PC-3 (cell line): Measurements from ENCODE around the gene HCAR2. TPM values are rescaled to one million over a fixed set of nuclear protein-coding genes. Genes with fewer than 3 reads are reported as not detected.
"Not testable (repeated sequence)": the region's sequence is repeated elsewhere in the genome, so short reads cannot be mapped to it uniquely, and the experiment has no call there.

Experiments used
- ATAC-seq: fragments of 200-7000 bp; cut with Tn5 transposase; 2 replicates; pipeline ENCODE4 v1.9.1; 2020; ENCODE audit warnings: mild to moderate bottlenecking, moderate library complexity
- BruUV-seq: library from RNA; stranded (reverse); fragments of 400-500 nt; replicated peaks from 2 replicates; lab custom pipeline; 2021; lab: Mats Ljungman, UMichigan
- CTCF ChIA-PET: fragments of 300-600 bp; sonication (Branson Sonifier 250); formaldehyde crosslinking; loops from one replicate; lab custom pipeline; 2022; ENCODE audit warnings: antibody characterized with exemption; lab: Charles Lee
- POLR2A ChIA-PET: fragments of 300-600 bp; sonication (Branson Sonifier 250); formaldehyde crosslinking; loops from one replicate; lab custom pipeline; 2022; ENCODE audit warnings: antibody characterized with exemption; ENCODE audit not compliant: unreplicated experiment; lab: Charles Lee
- DNase-seq: peaks from one replicate; pipeline ENCODE4 v3.0.0-alpha.2; 2015
- H2AFZ ChIP-seq: fragments of 300-600 bp; sonication (generic); 2 replicates; pipeline ENCODE4 v1.6.0; 2016; ENCODE audit warnings: antibody characterized with exemption, low read length
- H3F3A ChIP-seq: fragments of 300-600 bp; sonication (generic); one replicate; pipeline ENCODE4 v1.6.0; 2017; ENCODE audit warnings: antibody characterized with exemption, low read length, control low read depth, mild to moderate bottlenecking; ENCODE audit not compliant: unreplicated experiment
- H3K27ac ChIP-seq: fragments of 300-600 bp; sonication (generic); 2 replicates; pipeline ENCODE4 v1.5.1; 2016; ENCODE audit warnings: mild to moderate bottlenecking, low read length
- H3K27me3 ChIP-seq: fragments of 300-600 bp; sonication (generic); 2 replicates; pipeline ENCODE4 v1.6.1; 2016; ENCODE audit warnings: low read length, mixed read lengths
- H3K36me3 ChIP-seq: fragments of 300-600 bp; sonication (generic); 2 replicates; pipeline ENCODE4 v1.6.1; 2016; ENCODE audit warnings: low read depth, mixed run types, low read length, mixed read lengths
- H3K4me1 ChIP-seq: fragments of 300-600 bp; sonication (generic); 2 replicates; pipeline ENCODE4 v1.5.1; 2016; ENCODE audit warnings: low read length; ENCODE audit not compliant: insufficient read depth
- H3K4me2 ChIP-seq: fragments of 300-600 bp; sonication (generic); 2 replicates; pipeline ENCODE4 v1.6.0; 2016; ENCODE audit warnings: low read length
- H3K4me3 ChIP-seq: fragments of 300-600 bp; sonication (generic); 2 replicates; pipeline ENCODE4 v1.5.1; 2016; ENCODE audit warnings: mild to moderate bottlenecking, low read length, mixed read lengths
- H3K79me2 ChIP-seq: fragments of 300-600 bp; sonication (generic); 2 replicates; pipeline ENCODE4 v1.6.1; 2017; ENCODE audit warnings: low read length, mixed read lengths
- H3K9ac ChIP-seq: fragments of 300-600 bp; sonication (generic); 2 replicates; pipeline ENCODE4 v1.6.0; 2016; ENCODE audit warnings: mild to moderate bottlenecking, low read length
- H3K9me2 ChIP-seq: fragments of 300-600 bp; sonication (generic); replicated peaks from 2 replicates; pipeline ENCODE4 v1.6.1; 2016; ENCODE audit warnings: mixed run types, low read length, mixed read lengths
- H3K9me3 ChIP-seq: fragments of 300-600 bp; sonication (generic); 2 replicates; pipeline ENCODE4 v1.6.1; 2016; ENCODE audit warnings: low read length, mixed read lengths
- H4K20me1 ChIP-seq: fragments of 300-600 bp; sonication (generic); 2 replicates; pipeline ENCODE4 v1.6.1; 2016; ENCODE audit warnings: low read length, mixed read lengths
- CTCF ChIP-seq: fragments of 300-600 bp; sonication (generic); conservative IDR thresholded peaks from 2 replicates; pipeline ENCODE4 v1.5.1; 2017; ENCODE audit warnings: antibody characterized with exemption, low read depth, mild to moderate bottlenecking, low read length
- EZH2 ChIP-seq: fragments of 300-600 bp; sonication (generic); IDR thresholded peaks from one replicate; pipeline ENCODE4 v1.6.1; 2017; ENCODE audit warnings: antibody characterized with exemption, mild to moderate bottlenecking, low read length; ENCODE audit not compliant: unreplicated experiment
- EZH2phosphoT487 ChIP-seq: fragments of 300-600 bp; sonication (generic); IDR thresholded peaks from 2 replicates; pipeline ENCODE4 v1.6.1; 2018; ENCODE audit warnings: mild to moderate bottlenecking, antibody characterized with exemption, low read length, borderline replicate concordance
- intact Hi-C: fragments of 100-400 bp; cut with micrococcal nuclease; formaldehyde crosslinking; loops from 2 replicates; pipeline ENCODE4 v1.9.0; 2023
- total RNA-seq: library from RNA; depleted of rRNA; stranded (reverse); fragments of >200 nt; gene quantifications from 2 replicates; pipeline ENCODE4 v1.2.3, GENCODE V29; 2014

Gene HCAR2
- total RNA-seq, 1 experiment from 2014 or later = not detected

GRCh38 chr12:122661246-122661645 lies 41.9 kb downstream of the HCAR2 start:
- H3K27me3 ChIP-seq = no peaks in the 10 kb centered on the region
- no peak overlapping the region for H3K9ac ChIP-seq
- no peaks in the 10 kb centered on the region for H3K9me2 ChIP-seq
- H3F3A ChIP-seq = no peaks in the 10 kb centered on the region
- peaks cover 5% of the 10 kb centered on the region; the same call in 1 of the 2 replicates for H3K4me1 ChIP-seq
- H2AFZ ChIP-seq = no peak overlapping the region
- no peak overlapping the region for H3K4me3 ChIP-seq
- DNase-seq = no peak
- H3K79me2 ChIP-seq = no peaks in the 10 kb centered on the region
- POLR2A ChIA-PET = no interaction called here
- H3K4me2 ChIP-seq = no peak overlapping the region
- BruUV-seq = no TSS peak
- CTCF ChIA-PET = no interaction called here
- H3K27ac ChIP-seq = no peak overlapping the region
- H3K36me3 ChIP-seq = no peaks in the 10 kb centered on the region
- intact Hi-C loops = no loop called here
- no peaks in the 10 kb centered on the region for H4K20me1 ChIP-seq
- no peak for TF ChIP-seq EZH2phosphoT487
- no peak for TF ChIP-seq EZH2
- no peak for TF ChIP-seq CTCF
- no peak for ATAC-seq
- H3K9me3 ChIP-seq = no peaks in the 10 kb centered on the region

GRCh38 chr12:122659579-122659978 lies 43.6 kb downstream of the HCAR2 start:
- no peak overlapping the region for H3K27ac ChIP-seq
- no peaks in the 10 kb centered on the region for H3K9me2 ChIP-seq
- no peak for TF ChIP-seq EZH2phosphoT487
- TF ChIP-seq CTCF = no peak
- TF ChIP-seq EZH2 = no peak
- no peaks in the 10 kb centered on the region for H3F3A ChIP-seq
- no peaks in the 10 kb centered on the region for H3K9me3 ChIP-seq
- intact Hi-C loops = no loop called here
- DNase-seq (no peak), ATAC-seq (no peak; the same call in 1 of the 2 replicates)
- no peak overlapping the region for H3K4me3 ChIP-seq
- BruUV-seq = no TSS peak
- POLR2A ChIA-PET = no interaction called here
- H3K27me3 ChIP-seq = no peaks in the 10 kb centered on the region
- H3K36me3 ChIP-seq = no peaks in the 10 kb centered on the region
- CTCF ChIA-PET = no interaction called here
- H3K79me2 ChIP-seq = no peaks in the 10 kb centered on the region
- no peak overlapping the region for H2AFZ ChIP-seq
- H3K4me1 ChIP-seq = peaks cover 5% of the 10 kb centered on the region; the same call in 1 of the 2 replicates
- no peak overlapping the region for H3K4me2 ChIP-seq
- H3K9ac ChIP-seq = no peak overlapping the region
- H4K20me1 ChIP-seq = no peaks in the 10 kb centered on the region

- H3F3A ChIP-seq = no peaks in the 10 kb centered on the region
- ChIA-PET CTCF (no interaction called here), POLR2A (no interaction called here)
- H3K4me1 ChIP-seq = peaks cover 5% of the 10 kb centered on the region; the same call in 1 of the 2 replicates
- no peak for ATAC-seq
- no peaks in the 10 kb centered on the region for H3K36me3 ChIP-seq
- H3K79me2 ChIP-seq = no peaks in the 10 kb centered on the region
- BruUV-seq = no TSS peak
- TF ChIP-seq CTCF (no peak), EZH2 (no peak), EZH2phosphoT487 (no peak)
- no peaks in the 10 kb centered on the region for H3K9me3 ChIP-seq
- H3K9me2 ChIP-seq = no peaks in the 10 kb centered on the region
- no peak overlapping the region for H3K27ac ChIP-seq
- no peak overlapping the region for H3K4me3 ChIP-seq
- no peak for DNase-seq
- intact Hi-C loops = no loop called here
- no peak overlapping the region for H3K4me2 ChIP-seq
- no peak overlapping the region for H3K9ac ChIP-seq
- no peaks in the 10 kb centered on the region for H3K27me3 ChIP-seq
- H2AFZ ChIP-seq = no peak overlapping the region
- no peaks in the 10 kb centered on the region for H4K20me1 ChIP-seq
These were observed 46.9 kb downstream of the HCAR2 start for GRCh38 chr12:122656298-122656697.

- CTCF ChIA-PET, H3K27me3 ChIP-seq, H3K36me3 ChIP-seq, H3K9ac ChIP-seq, POLR2A ChIA-PET, BruUV-seq, H3K4me2 ChIP-seq, H3K27ac ChIP-seq, intact Hi-C loops, H4K20me1 ChIP-seq, H3K9me3 ChIP-seq, H3K4me1 ChIP-seq, H2AFZ ChIP-seq, DNase-seq, ATAC-seq, H3K79me2 ChIP-seq, H3K9me2 ChIP-seq, H3K4me3 ChIP-seq, H3F3A ChIP-seq: not testable (repeated sequence)
These were observed 49.9 kb downstream of the HCAR2 start for GRCh38 chr12:122653291-122653690.
